Testis (tissue), 2 donors: ENCODE data around the gene MPPE1.

Experiments
- CTCF ChIP-seq, 3 experiments: fragments of 450-650 bp in 2 of 3; fragments of 200-600 bp in 1 of 3; sonication (generic) in 1 of 3; IDR thresholded peaks; one replicate each; pipeline ENCODE4 v1.5.1; 2016 to 2019; ENCODE audit warnings: antibody characterized with exemption in 3 of 3, mild to moderate bottlenecking in 2 of 3, moderate library complexity in 1 of 3
- POLR2A ChIP-seq: fragments of 450-650 bp; IDR thresholded peaks from one replicate; pipeline ENCODE4 v1.6.1; 2017; ENCODE audit warnings: antibody characterized with exemption, mild to moderate bottlenecking, moderate library complexity

DNA sequence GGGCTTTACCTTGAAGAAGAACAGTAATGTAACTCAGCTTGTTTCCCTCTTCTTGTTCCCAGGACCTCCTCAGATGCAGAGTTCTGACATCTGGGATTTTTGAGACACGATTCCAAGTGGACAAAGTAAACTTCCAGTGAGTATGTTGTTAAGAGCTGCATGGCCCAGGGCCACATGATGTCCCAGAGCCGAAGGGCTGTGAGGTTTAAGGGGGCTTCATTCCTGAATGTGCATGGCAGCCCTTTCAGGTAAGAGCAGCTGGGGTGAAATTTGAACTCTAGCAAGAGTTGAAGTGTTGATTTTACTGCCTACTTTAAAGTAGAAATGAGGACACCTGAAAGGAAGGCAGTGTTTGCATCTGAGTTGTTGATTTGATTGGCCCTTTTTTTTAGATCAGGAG is 43.6 kb downstream of the MPPE1 start:
- TF ChIP-seq CTCF (IDR thresholded peaks at IDR 0.05) (no peak), POLR2A (no peak)
